HG03558 (cell line): ENCODE results near the gene FDCSP.
"Not testable (repeated sequence)": the region's sequence is repeated elsewhere in the genome, so short reads cannot be mapped to it uniquely, and the experiment has no call there.

ENCODE experiments used
- ATAC-seq: cut with Tn5 transposase; IDR thresholded peaks from one replicate; pipeline ENCODE4 v1.9.1; 2021; ENCODE audit warnings: moderate number of reproducible peaks; ENCODE audit not compliant: unreplicated experiment; ENCODE audit errors: extremely low read depth

FDCSP gene

DNA sequence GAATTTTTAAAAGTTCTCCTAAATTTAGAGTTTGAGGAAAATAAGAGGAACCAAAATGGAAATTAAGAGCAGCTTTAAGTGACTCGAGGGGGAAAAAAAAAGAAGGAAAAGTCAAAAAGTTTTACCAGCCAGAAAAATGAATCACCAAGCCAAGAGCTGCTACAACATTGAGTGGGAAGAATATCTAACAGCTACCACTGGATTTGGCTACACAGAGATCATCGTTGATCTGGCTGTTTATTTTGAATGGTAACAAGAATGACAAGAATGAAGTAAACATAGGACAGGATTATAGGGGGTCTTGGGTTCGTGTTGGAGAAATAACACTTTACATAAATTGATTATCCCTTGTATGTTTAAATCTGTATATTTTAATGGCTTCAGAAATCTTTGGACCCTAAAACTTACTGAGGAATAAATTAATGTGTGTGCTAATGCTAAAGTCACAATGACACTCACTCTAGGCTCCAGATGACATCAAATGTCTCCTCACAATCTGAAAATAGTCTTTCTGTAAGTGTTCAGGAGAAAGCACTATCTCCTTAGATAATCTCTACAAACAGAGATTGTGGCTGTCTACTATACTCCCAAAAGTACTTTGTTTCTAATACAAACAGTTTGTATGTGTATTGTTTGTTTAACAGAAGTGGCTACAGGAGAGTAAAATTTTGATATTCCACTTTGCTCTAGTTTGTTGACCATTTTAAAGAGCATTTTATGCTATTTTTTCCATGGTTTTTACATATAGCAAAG is 13.4 kb downstream of the FDCSP start:
- no peak for ATAC-seq

DNA sequence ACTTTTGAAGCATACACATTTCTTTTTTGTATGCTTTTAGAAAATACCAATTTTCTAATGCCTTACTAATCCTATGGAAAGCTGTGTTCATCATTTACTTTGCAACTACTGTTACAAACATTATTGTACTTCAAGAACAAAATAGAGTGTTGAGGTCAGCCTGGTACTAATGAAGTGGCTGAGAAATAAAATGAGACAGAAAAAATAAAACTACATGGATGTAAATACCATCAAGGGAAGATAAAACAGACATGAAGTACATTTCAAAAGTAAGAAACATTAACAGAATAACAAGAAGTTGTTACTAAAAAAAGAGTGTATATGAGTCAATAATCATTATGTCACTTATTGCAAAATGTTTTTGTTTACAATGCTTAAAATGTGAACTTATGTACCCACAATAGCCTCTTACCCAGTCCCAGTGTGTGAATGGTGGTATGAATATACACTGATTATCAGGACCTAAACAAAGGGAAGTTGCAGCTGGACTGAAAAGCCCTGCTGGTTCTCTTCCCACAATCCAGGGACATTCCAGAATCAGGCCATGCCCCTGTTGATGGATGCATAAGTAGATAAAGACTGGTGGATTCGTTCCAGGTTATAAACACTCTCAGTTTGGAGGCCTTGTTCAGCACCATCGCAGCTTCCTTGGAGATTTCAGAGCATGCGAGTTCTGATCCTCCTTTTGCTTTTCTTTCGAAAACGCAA is 14.1 kb downstream of the FDCSP start:
- ATAC-seq: no peak

GRCh38 chr4:70242297-70242696 is 16.4 kb downstream of the FDCSP start, which contains the start of gene CSN3:
Gene CSN3 (plus strand): TSS chr4:70242597. CDS start chr4:70244820, 2,223 bp downstream.
- ATAC-seq: not testable (repeated sequence)

DNA sequence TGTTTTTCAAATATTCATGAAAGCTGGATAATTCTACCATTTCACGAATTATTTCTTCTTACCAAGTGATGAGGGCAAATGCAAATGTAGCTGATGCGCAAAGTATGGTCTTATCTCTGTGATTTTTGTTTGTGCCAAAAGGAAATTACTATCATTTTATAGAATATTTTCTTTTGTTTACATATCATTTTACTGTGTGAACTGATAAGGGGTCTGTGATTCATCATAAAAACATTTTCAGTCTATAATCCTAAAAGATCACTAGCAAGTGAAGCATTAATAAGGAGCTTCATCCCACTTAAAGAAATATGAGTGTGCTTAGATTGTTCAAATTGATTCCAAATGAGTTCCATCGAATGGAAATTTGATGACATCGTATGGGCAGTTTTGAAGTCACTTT is 17.2 kb downstream of the FDCSP start:
- ATAC-seq: no peak

DNA sequence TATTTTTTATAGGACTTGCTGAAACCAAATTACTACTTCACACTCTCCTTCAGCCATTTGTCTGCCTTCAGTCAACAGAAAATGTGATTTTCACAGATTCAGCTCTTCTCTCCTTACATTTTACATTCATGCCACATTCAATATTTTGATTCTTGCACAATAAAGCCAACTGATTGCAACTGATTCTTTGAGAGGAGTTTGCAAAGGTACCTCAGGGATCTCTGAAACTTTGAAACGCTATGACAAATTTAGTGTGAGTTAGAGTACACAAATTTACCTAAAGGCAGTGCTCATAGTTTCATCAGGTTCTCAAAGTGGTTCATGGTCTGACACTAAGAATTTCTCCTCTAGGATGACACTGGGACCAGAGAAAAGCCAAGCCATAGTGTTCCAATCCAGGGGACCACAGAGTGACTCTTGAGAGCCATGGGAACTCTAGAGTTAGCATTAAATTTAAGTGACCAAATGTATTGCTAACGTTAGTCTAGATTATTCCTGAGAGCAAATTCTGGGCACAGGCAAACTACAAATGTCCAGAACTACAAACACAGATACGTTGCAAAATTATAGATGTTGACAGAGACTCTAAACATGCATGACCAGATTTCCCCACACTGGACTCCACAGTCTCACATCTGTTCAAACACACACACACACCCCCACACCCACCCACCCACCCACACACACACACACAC is 25.5 kb downstream of the FDCSP start:
- ATAC-seq: no peak

DNA sequence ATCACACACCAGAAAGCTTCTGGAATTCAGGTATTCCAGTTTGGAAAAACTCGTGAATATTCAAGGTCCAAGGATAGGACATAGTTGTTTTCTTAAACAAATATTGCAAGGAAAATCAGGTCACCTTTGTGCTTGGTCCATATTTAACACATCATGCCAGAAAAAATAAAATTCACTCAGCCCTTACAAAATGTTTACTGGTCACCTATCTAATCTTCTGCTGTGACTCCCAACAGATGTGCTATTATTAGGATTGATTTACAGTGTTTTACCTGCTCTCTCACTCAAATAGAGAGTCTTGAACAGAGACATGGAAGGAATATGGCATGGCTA is 26.0 kb downstream of the FDCSP start:
- no peak for ATAC-seq

GRCh38 chr4:70269674-70270073 is 43.8 kb downstream of the FDCSP start:
- ATAC-seq: no peak

DNA sequence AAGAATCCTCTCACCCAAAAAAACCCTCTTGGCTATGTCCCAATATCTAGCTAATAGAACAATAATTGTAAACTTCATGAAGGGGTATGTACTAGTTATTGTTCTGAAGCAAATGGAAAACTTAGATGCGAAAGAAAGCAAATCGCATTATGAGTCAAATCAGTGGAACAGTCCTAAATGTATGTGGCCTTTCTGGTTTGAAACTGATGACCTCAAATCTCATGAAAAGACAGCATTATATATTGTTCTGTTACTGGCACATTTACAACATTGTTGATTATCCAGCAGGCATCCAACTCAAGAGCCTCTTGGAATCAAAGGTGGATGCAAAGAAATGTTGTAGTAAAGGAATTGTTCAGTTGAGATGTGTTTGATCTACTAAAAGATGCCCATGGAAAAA is 51.2 kb downstream of the FDCSP start:
- ATAC-seq: no peak

DNA sequence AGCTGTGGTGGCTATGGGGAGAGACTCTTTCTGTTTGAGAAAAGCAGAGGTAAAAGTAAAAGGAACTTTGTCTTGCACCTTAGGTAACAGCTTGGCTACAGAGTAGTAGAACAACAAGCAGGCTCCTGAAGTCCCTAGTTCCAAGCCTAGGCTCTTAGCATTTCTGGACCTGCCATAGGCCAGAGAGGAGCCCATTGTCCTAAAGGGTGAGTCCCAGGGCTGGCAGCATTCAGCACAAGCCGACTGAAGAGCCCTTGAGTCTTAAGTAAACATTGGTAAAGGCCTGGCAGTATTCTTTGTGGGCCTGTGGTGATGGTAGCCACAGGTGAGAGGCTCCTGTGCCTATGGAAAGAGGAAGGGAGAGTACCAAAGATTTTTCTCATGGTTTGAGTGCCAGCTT is 54.6 kb downstream of the FDCSP start:
- ATAC-seq: no peak
